Measurements from ENCODE around the gene COLGALT1.

GRCh38 chr19:17572638-17573037 lies 17.2 kb downstream of the COLGALT1 start:
- TF ChIP-seq RAD21 (IDR thresholded peaks at IDR 0.05; ENCODE audit: low read length): no peak
- TF ChIP-seq EZH2phosphoT487 (IDR thresholded peaks at IDR 0.05; ENCODE audit: borderline replicate concordance, low read depth): no peak
- TF ChIP-seq POLR2AphosphoS5 (IDR thresholded peaks at IDR 0.05; ENCODE audit: low read depth, low read length): no peak
- no peak for TF ChIP-seq CTCF (IDR thresholded peaks at IDR 0.05)
- TF ChIP-seq EP300 (IDR thresholded peaks at IDR 0.05; ENCODE audit: borderline replicate concordance in 1 of 2, low read depth in 1 of 2, low read length in 1 of 2): no peak
- TF ChIP-seq NRF1 (IDR thresholded peaks at IDR 0.05; ENCODE audit: low read depth, low read length): no peak
- no peak for TF ChIP-seq MEF2A (IDR thresholded peaks at IDR 0.05; ENCODE audit: borderline replicate concordance, low read depth)
- TF ChIP-seq JUND (IDR thresholded peaks at IDR 0.05): no peak
- no peak for TF ChIP-seq NFIC (IDR thresholded peaks at IDR 0.05; ENCODE audit: borderline replicate concordance)
- TF ChIP-seq, protein P1, sequence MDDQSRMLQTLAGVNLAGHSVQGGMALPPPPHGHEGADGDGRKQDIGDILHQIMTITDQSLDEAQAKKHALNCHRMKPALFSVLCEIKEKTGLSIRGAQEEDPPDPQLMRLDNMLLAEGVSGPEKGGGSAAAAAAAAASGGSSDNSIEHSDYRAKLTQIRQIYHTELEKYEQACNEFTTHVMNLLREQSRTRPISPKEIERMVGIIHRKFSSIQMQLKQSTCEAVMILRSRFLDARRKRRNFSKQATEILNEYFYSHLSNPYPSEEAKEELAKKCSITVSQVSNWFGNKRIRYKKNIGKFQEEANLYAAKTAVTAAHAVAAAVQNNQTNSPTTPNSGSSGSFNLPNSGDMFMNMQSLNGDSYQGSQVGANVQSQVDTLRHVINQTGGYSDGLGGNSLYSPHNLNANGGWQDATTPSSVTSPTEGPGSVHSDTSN (IDR thresholded peaks at IDR 0.05): no peak
- TF ChIP-seq, protein P2, sequence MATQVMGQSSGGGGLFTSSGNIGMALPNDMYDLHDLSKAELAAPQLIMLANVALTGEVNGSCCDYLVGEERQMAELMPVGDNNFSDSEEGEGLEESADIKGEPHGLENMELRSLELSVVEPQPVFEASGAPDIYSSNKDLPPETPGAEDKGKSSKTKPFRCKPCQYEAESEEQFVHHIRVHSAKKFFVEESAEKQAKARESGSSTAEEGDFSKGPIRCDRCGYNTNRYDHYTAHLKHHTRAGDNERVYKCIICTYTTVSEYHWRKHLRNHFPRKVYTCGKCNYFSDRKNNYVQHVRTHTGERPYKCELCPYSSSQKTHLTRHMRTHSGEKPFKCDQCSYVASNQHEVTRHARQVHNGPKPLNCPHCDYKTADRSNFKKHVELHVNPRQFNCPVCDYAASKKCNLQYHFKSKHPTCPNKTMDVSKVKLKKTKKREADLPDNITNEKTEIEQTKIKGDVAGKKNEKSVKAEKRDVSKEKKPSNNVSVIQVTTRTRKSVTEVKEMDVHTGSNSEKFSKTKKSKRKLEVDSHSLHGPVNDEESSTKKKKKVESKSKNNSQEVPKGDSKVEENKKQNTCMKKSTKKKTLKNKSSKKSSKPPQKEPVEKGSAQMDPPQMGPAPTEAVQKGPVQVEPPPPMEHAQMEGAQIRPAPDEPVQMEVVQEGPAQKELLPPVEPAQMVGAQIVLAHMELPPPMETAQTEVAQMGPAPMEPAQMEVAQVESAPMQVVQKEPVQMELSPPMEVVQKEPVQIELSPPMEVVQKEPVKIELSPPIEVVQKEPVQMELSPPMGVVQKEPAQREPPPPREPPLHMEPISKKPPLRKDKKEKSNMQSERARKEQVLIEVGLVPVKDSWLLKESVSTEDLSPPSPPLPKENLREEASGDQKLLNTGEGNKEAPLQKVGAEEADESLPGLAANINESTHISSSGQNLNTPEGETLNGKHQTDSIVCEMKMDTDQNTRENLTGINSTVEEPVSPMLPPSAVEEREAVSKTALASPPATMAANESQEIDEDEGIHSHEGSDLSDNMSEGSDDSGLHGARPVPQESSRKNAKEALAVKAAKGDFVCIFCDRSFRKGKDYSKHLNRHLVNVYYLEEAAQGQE (IDR thresholded peaks at IDR 0.05; ENCODE audit: low read depth, low read length): no peak
- no peak for TF ChIP-seq MXI1 (IDR thresholded peaks at IDR 0.05; ENCODE audit: low read depth, low read length)

All from SK-N-SH (cell line).